ENCODE measurements around the gene YWHAG. TPM values are rescaled to one million over a fixed set of nuclear protein-coding genes. Genes with fewer than 3 reads are reported as not detected.

Gene YWHAG
- 192 to 201 TPM (median 200 TPM) in 3 replicates for total RNA-seq (2021)
- Bru-seq, nascent RNA: percentile 97 among the genes with signal in this experiment
- long read RNA-seq, experiment 1, transcript YWHAG-201 (2 exons, 3,750 nt): major isoform, 46 of 102 reads
- long read RNA-seq, experiment 1, partial matches to known transcripts: 0 of 102 reads
- long read RNA-seq, experiment 1, other reads (novel, unspliced or antisense): 56 of 102 reads
- long read RNA-seq, experiment 2, transcript YWHAG-201 (2 exons, 3,750 nt): major isoform, 82 of 280 reads
- long read RNA-seq, experiment 2, partial matches to known transcripts: 0 of 280 reads
- long read RNA-seq, experiment 2, other reads (novel, unspliced or antisense): 198 of 280 reads
- long read RNA-seq, experiment 3, partial matches to known transcripts: 0 of 13 reads
- long read RNA-seq, experiment 3, other reads (novel, unspliced or antisense): 13 of 13 reads

GRCh38 chr7:76358481-76359110, at the start of gene YWHAG:
Gene YWHAG (minus strand): TSS chr7:76358991. CDS start chr7:76358808, 183 bp downstream.
- Mint-ChIP-seq H3K4me3 (peak within 1 kb of the TSS; percentile 96), H3K27me3 (ENCODE audit: low read depth) (no peaks in the 10 kb centered on the region), H3K4me1 (peaks cover 38% of the 10 kb centered on the region), H3K9me3 (no peaks in the 10 kb centered on the region), H3K27ac (peak within 1 kb of the TSS; percentile 95), H3K36me3 (peaks cover 41% of the 10 kb centered on the region)
- ATAC-seq (peak; percentile 62), DNase-seq (ENCODE audit: low spot score) (peak; percentile 82)
- POLR2A ChIA-PET: interaction anchor here (0.5 to 2.3 kb wide), 11 partner anchors 8 to 195 kb away, joined by 3 to 17 read pairs (median 3); partner anchors contain the start of gene UPK3B
- CTCF ChIA-PET: interaction anchor here (0.7 to 1.6 kb wide), 6 partner anchors 17 to 76 kb away, joined by 3 to 6 read pairs (median 4); no protein-coding TSS in a partner anchor
- TF ChIP-seq CREM (CRISPR knock-in tag; IDR thresholded peaks at IDR 0.05) (peak; percentile 60; the same call in 1 of the 2 replicates), MLX (CRISPR knock-in tag; IDR thresholded peaks at IDR 0.05) (no peak), HMGA2 (CRISPR knock-in tag; IDR thresholded peaks at IDR 0.05) (no peak), ELF4 (CRISPR knock-in tag; IDR thresholded peaks at IDR 0.05; ENCODE audit: low read depth) (peak; percentile 70; the same call in 1 of the 2 replicates), ATF6 (CRISPR knock-in tag; IDR thresholded peaks at IDR 0.05) (no peak), ZNF121 (CRISPR knock-in tag; IDR thresholded peaks at IDR 0.05) (no peak), ESRRA (CRISPR knock-in tag; IDR thresholded peaks at IDR 0.05; ENCODE audit: borderline replicate concordance) (no peak), RELA (CRISPR knock-in tag; IDR thresholded peaks at IDR 0.05; ENCODE audit: borderline replicate concordance) (peak; percentile 44; the same call in 1 of the 2 replicates), ATF1 (CRISPR knock-in tag; IDR thresholded peaks at IDR 0.05) (0 out of 2 replicates have a peak, but pooled peaks have one; percentile 60), KAT7 (CRISPR knock-in tag; IDR thresholded peaks at IDR 0.05; ENCODE audit: borderline replicate concordance) (peak; percentile 79), PREB (CRISPR knock-in tag; IDR thresholded peaks at IDR 0.05; ENCODE audit: borderline replicate concordance) (peak; percentile 87; the same call in 1 of the 2 replicates), ETV6 (CRISPR knock-in tag; IDR thresholded peaks at IDR 0.05) (no peak), FOXJ3 (CRISPR knock-in tag; IDR thresholded peaks at IDR 0.05; ENCODE audit: borderline replicate concordance) (no peak), E2F4 (CRISPR knock-in tag; IDR thresholded peaks at IDR 0.05; ENCODE audit: borderline replicate concordance, low read depth) (0 out of 2 replicates have a peak, but pooled peaks have one; percentile 36), TP53 (CRISPR knock-in tag; IDR thresholded peaks at IDR 0.05) (no peak), PRRX2 (CRISPR knock-in tag; IDR thresholded peaks at IDR 0.05) (peak; percentile 63; the same call in 1 of the 2 replicates), FOXK1 (CRISPR knock-in tag; IDR thresholded peaks at IDR 0.05) (peak; percentile 60; the same call in 1 of the 2 replicates), ZNF219 (CRISPR knock-in tag; IDR thresholded peaks at IDR 0.05; ENCODE audit: borderline replicate concordance) (0 out of 2 replicates have a peak, but pooled peaks have one; percentile 25), FOXP4 (CRISPR knock-in tag; IDR thresholded peaks at IDR 0.05) (0 out of 2 replicates have a peak, but pooled peaks have one; percentile 29), IRF1 (CRISPR knock-in tag; IDR thresholded peaks at IDR 0.05) (no peak), MAX (CRISPR knock-in tag; IDR thresholded peaks at IDR 0.05) (peak; percentile 69; the same call in 1 of the 2 replicates), MYBL2 (CRISPR knock-in tag; IDR thresholded peaks at IDR 0.05) (no peak), TEAD4 (CRISPR knock-in tag; IDR thresholded peaks at IDR 0.05) (peak; percentile 39; the same call in 1 of the 2 replicates), FOXP1 (CRISPR knock-in tag; IDR thresholded peaks at IDR 0.05; ENCODE audit: borderline replicate concordance) (peak; percentile 84; the same call in 1 of the 2 replicates), TEAD1 (CRISPR knock-in tag; IDR thresholded peaks at IDR 0.05) (peak; percentile 80; the same call in 1 of the 2 replicates), SP1 (CRISPR knock-in tag; conservative IDR thresholded peaks at IDR 0.05) (peak; percentile 79)
